Measurements from ENCODE around the gene FABP6. TPM values are rescaled to one million over a fixed set of nuclear protein-coding genes. Genes with fewer than 3 reads are reported as not detected.

FABP6 gene
- total and polyA plus RNA-seq, 4 donors = not detected

- no peak for DNase-seq (ENCODE audit: low spot score)
- no peaks in the 10 kb centered on the region for H3K9me3 ChIP-seq (ENCODE audit: control insufficient read depth in 4 of 4, low read length in 3 of 4)
- H3K9ac ChIP-seq (ENCODE audit: low read depth in 1 of 2, low read length in 2 of 2) = no peak overlapping the region
- WGBS = 62% methylated on average over 8 of the region's 8 CpGs
- H3K27ac ChIP-seq (ENCODE audit: low read depth in 1 of 2, low read length in 2 of 2) = peak overlapping the region in 1 of 2 donors; percentile 12
- peaks cover 0 to 2% (median 0%) of the 10 kb centered on the region in 4 donors for H3K27me3 ChIP-seq (ENCODE audit: control insufficient read depth in 4 of 4, insufficient read depth in 4 of 4, low read length in 3 of 4)
- no peaks in the 10 kb centered on the region for H3K36me3 ChIP-seq (ENCODE audit: control insufficient read depth in 4 of 4, insufficient read depth in 3 of 4, low read depth in 1 of 4, low read length in 3 of 4)
- no peaks in the 10 kb centered on the region for H3K4me1 ChIP-seq (ENCODE audit: control insufficient read depth in 4 of 4, insufficient read depth in 4 of 4, low read length in 3 of 4)
- no peak for TF ChIP-seq RXRA (IDR thresholded peaks at IDR 0.05)
- no peak for TF ChIP-seq FOXA1 (IDR thresholded peaks at IDR 0.05)
- no peak for TF ChIP-seq EGR1 (IDR thresholded peaks at IDR 0.05; ENCODE audit: low read depth in 2 of 2)
- TF ChIP-seq, protein P1, sequence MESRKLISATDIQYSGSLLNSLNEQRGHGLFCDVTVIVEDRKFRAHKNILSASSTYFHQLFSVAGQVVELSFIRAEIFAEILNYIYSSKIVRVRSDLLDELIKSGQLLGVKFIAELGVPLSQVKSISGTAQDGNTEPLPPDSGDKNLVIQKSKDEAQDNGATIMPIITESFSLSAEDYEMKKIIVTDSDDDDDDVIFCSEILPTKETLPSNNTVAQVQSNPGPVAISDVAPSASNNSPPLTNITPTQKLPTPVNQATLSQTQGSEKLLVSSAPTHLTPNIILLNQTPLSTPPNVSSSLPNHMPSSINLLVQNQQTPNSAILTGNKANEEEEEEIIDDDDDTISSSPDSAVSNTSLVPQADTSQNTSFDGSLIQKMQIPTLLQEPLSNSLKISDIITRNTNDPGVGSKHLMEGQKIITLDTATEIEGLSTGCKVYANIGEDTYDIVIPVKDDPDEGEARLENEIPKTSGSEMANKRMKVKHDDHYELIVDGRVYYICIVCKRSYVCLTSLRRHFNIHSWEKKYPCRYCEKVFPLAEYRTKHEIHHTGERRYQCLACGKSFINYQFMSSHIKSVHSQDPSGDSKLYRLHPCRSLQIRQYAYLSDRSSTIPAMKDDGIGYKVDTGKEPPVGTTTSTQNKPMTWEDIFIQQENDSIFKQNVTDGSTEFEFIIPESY (IDR thresholded peaks at IDR 0.05) = no peak
- no peak for TF ChIP-seq GABPA (IDR thresholded peaks at IDR 0.05 in 1 of 2, conservative IDR thresholded peaks at IDR 0.05 in 1 of 2)
- no peak for TF ChIP-seq TAF1 (conservative IDR thresholded peaks at IDR 0.05)
- peak; percentile 32 for TF ChIP-seq SP1 (IDR thresholded peaks at IDR 0.05)
- TF ChIP-seq, protein P2, sequence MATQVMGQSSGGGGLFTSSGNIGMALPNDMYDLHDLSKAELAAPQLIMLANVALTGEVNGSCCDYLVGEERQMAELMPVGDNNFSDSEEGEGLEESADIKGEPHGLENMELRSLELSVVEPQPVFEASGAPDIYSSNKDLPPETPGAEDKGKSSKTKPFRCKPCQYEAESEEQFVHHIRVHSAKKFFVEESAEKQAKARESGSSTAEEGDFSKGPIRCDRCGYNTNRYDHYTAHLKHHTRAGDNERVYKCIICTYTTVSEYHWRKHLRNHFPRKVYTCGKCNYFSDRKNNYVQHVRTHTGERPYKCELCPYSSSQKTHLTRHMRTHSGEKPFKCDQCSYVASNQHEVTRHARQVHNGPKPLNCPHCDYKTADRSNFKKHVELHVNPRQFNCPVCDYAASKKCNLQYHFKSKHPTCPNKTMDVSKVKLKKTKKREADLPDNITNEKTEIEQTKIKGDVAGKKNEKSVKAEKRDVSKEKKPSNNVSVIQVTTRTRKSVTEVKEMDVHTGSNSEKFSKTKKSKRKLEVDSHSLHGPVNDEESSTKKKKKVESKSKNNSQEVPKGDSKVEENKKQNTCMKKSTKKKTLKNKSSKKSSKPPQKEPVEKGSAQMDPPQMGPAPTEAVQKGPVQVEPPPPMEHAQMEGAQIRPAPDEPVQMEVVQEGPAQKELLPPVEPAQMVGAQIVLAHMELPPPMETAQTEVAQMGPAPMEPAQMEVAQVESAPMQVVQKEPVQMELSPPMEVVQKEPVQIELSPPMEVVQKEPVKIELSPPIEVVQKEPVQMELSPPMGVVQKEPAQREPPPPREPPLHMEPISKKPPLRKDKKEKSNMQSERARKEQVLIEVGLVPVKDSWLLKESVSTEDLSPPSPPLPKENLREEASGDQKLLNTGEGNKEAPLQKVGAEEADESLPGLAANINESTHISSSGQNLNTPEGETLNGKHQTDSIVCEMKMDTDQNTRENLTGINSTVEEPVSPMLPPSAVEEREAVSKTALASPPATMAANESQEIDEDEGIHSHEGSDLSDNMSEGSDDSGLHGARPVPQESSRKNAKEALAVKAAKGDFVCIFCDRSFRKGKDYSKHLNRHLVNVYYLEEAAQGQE (IDR thresholded peaks at IDR 0.05) = no peak
- TF ChIP-seq NR2F2 (IDR thresholded peaks at IDR 0.05) = peak; percentile 92
- TF ChIP-seq, protein P3, sequence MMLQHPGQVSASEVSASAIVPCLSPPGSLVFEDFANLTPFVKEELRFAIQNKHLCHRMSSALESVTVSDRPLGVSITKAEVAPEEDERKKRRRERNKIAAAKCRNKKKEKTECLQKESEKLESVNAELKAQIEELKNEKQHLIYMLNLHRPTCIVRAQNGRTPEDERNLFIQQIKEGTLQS (IDR thresholded peaks at IDR 0.05) = no peak
- TF ChIP-seq FOXA2 (IDR thresholded peaks at IDR 0.05) = no peak
- TF ChIP-seq JUND (IDR thresholded peaks at IDR 0.05) = no peak
- TF ChIP-seq HNF4G (IDR thresholded peaks at IDR 0.05) = no peak
- TF ChIP-seq YY1 (IDR thresholded peaks at IDR 0.05) = no peak
- TF ChIP-seq MAX (IDR thresholded peaks at IDR 0.05) = no peak
- TF ChIP-seq, protein P4, sequence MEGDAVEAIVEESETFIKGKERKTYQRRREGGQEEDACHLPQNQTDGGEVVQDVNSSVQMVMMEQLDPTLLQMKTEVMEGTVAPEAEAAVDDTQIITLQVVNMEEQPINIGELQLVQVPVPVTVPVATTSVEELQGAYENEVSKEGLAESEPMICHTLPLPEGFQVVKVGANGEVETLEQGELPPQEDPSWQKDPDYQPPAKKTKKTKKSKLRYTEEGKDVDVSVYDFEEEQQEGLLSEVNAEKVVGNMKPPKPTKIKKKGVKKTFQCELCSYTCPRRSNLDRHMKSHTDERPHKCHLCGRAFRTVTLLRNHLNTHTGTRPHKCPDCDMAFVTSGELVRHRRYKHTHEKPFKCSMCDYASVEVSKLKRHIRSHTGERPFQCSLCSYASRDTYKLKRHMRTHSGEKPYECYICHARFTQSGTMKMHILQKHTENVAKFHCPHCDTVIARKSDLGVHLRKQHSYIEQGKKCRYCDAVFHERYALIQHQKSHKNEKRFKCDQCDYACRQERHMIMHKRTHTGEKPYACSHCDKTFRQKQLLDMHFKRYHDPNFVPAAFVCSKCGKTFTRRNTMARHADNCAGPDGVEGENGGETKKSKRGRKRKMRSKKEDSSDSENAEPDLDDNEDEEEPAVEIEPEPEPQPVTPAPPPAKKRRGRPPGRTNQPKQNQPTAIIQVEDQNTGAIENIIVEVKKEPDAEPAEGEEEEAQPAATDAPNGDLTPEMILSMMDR (IDR thresholded peaks at IDR 0.05; ENCODE audit: low read depth, low read length, missing input control) = no peak
- TF ChIP-seq RAD21 (IDR thresholded peaks at IDR 0.05) = peak in 1 of 2 donors; percentile 25
- no peak for TF ChIP-seq HNF4A (conservative IDR thresholded peaks at IDR 0.05)
- H3K4me3 ChIP-seq (ENCODE audit: low read depth in 1 of 3, low read length in 3 of 3) = no peak overlapping the region
Measured at GRCh38 chr5:160287378-160288051, 58.2 kb downstream of the FABP6 start.

Other genes starting within 250 kb of the FABP6 start
- gene TTC1, start 220.4 kb upstream of the FABP6 start, total RNA-seq = 10 to 100 TPM; 18.0 to 18.4 TPM
- gene TTC1, start 220.4 kb upstream of the FABP6 start, polyA plus RNA-seq = 10 to 100 TPM; 26.0 to 35.5 TPM
- gene PWWP2A, start 110.1 kb upstream of the FABP6 start, total RNA-seq = 10 to 100 TPM; 11.7 to 14.6 TPM
- gene PWWP2A, start 110.1 kb upstream of the FABP6 start, polyA plus RNA-seq = 1 to 10 TPM; 4.8 TPM
- gene CCNJL, start 83.1 kb downstream of the FABP6 start, total RNA-seq = under 1 TPM; 0.84 TPM
- under 1 TPM; 0.07 to 0.42 TPM for gene CCNJL, start 83.1 kb downstream of the FABP6 start, polyA plus RNA-seq
- under 1 TPM; 0.17 to 0.37 TPM for gene C1QTNF2, start 141.1 kb downstream of the FABP6 start, total RNA-seq
- under 1 TPM; 0.18 to 0.28 TPM for gene C1QTNF2, start 141.1 kb downstream of the FABP6 start, polyA plus RNA-seq
- gene FAM200C, start 170.5 kb downstream of the FABP6 start, total RNA-seq = 1 to 10 TPM; 2.0 to 2.9 TPM
- gene FAM200C, start 170.5 kb downstream of the FABP6 start, polyA plus RNA-seq = under 1 TPM; 0.57 to 0.60 TPM
- gene SLU7, start 189.6 kb downstream of the FABP6 start, total RNA-seq = 10 to 100 TPM; 18.2 to 21.8 TPM
- gene SLU7, start 189.6 kb downstream of the FABP6 start, polyA plus RNA-seq = 10 to 100 TPM in 1 of 2 donors, 1 to 10 TPM in 1; 7.1 to 17.0 TPM
- 10 to 100 TPM in 1 of 2 donors, under 1 TPM in 1; 0.75 to 84.0 TPM for gene PTTG1, start 192.3 kb downstream of the FABP6 start, total RNA-seq
- 1 to 10 TPM; 5.5 to 5.6 TPM for gene PTTG1, start 192.3 kb downstream of the FABP6 start, polyA plus RNA-seq